Activated T-cell treated with anti-CD3 and anti-CD28 coated beads, Interleukin-2, amount 50 U/mL, for 24 hours (primary cell): ENCODE data around the gene TDRD9.
"Not testable (repeated sequence)": the region's sequence is repeated elsewhere in the genome, so short reads cannot be mapped to it uniquely, and the experiment has no call there.

Experiments used
- DNase-seq: peaks from one replicate; pipeline ENCODE4 v3.0.0-alpha.2; 2020
- H3K27ac Mint-ChIP-seq: 2 replicates; pipeline ENCODE4 v1.8.0; 2020; ENCODE audit warnings: mild to moderate bottlenecking, mixed read lengths
- H3K27me3 Mint-ChIP-seq: 2 replicates; pipeline ENCODE4 v1.8.0; 2020; ENCODE audit warnings: mixed read lengths
- H3K36me3 Mint-ChIP-seq: 2 replicates; pipeline ENCODE4 v1.8.0; 2020; ENCODE audit warnings: low read depth, mixed read lengths
- H3K4me1 Mint-ChIP-seq: 2 replicates; pipeline ENCODE4 v1.8.0; 2020; ENCODE audit warnings: low read depth, mixed read lengths
- H3K4me3 Mint-ChIP-seq: 2 replicates; pipeline ENCODE4 v1.8.0; 2020; ENCODE audit warnings: mild to moderate bottlenecking, moderate library complexity, mixed read lengths
- H3K9me3 Mint-ChIP-seq: 2 replicates; pipeline ENCODE4 v1.8.0; 2020; ENCODE audit warnings: mixed read lengths

TDRD9 gene

DNA sequence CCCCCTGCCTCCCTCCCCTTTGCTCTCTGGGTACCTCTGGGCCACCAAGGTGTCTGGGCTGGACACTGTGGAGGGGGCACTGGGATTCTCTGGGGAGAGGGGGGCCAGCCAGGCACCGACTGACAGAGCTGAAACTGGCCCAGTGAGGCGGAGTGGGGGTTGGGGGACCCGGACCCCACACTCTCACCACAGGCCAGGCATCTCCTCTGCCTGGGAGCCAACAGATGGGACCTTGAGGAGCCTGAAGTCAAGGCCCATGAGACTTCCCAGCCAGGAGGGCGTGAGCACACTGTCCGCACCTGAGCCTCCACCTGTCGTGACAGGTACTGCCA lies 41.1 kb upstream of the TDRD9 start:
- H3K27ac Mint-ChIP-seq, result no peak overlapping the region
- no peak for DNase-seq
- H3K27me3 Mint-ChIP-seq, result no peaks in the 10 kb centered on the region
- H3K4me3 Mint-ChIP-seq, result no peak overlapping the region
- no peaks in the 10 kb centered on the region for H3K4me1 Mint-ChIP-seq
- H3K9me3 Mint-ChIP-seq, result no peaks in the 10 kb centered on the region
- no peaks in the 10 kb centered on the region for H3K36me3 Mint-ChIP-seq

DNA sequence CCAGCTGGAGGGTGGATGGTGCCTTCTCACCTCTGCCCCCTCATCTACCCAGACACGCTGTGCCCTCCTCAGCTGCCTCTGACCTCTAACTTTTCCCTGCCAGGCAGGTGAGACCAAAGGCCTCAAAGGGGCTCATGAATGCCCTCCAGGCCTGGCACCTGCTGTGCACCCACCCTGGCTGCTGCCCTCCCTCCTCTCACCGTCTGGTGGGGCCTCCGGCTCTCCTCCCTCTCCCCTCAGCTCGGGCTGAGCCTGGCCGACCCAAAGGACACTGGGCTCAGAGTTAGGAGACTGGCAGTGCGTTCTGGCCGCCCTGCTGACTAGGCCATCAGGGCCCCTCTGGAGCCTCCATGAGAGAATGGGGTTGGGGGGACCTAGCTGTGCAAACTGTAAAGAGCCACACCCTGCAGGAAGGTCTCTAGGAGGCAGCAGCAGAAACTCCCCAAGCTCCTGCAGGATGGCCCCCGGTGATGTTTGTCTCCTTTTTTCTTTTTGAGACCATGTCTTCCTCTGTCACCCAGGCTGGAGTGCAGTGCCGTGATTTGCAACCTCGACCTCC lies 40.6 kb upstream of the TDRD9 start:
- DNase-seq, result no peak
- H3K27me3 Mint-ChIP-seq, result no peaks in the 10 kb centered on the region
- H3K36me3 Mint-ChIP-seq, result no peaks in the 10 kb centered on the region
- H3K4me3 Mint-ChIP-seq, result no peak overlapping the region
- H3K9me3 Mint-ChIP-seq, result no peaks in the 10 kb centered on the region
- H3K27ac Mint-ChIP-seq, result no peak overlapping the region
- H3K4me1 Mint-ChIP-seq, result no peaks in the 10 kb centered on the region

GRCh38 chr14:103889002-103889312 lies 39.3 kb upstream of the TDRD9 start:
- H3K27me3 Mint-ChIP-seq, H3K27ac Mint-ChIP-seq, H3K4me1 Mint-ChIP-seq, H3K4me3 Mint-ChIP-seq, H3K36me3 Mint-ChIP-seq, DNase-seq, H3K9me3 Mint-ChIP-seq: not testable (repeated sequence)

DNA sequence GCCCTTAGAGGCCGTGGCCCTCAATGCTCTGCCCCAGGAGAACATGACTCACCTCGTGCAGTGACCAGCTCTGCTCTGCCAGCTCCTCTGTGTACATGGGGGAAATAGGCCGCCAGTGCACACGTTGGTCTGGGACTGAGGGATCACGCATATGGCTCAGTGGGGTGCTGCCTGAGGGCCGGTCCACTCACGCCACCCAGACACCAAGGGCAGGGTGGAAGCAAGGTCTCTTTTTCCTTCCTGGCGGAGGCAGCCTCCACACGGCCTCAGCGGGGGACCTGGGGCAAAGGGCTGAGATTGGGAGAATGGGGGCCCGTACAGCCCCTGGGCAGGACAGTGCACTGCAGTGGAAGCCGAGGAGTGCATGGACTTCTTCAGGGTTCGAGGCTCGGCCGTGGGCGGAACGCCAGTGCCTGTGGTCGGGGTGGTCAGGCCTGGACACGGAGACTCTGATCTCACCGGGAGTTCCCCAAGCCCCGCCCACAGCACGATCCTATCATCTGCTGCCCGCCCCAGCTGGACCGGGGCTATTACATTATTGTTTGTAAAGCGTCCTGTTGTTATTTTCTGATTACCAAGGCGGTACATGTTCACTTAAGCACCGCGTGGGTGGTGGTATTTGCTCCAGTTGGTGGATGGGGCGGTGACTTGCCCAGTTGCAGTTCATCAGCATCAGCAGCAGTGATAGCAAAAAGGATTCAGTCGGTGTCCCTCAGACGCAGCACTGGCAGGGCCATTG lies 38.8 kb upstream of the TDRD9 start:
- H3K36me3 Mint-ChIP-seq, result no peaks in the 10 kb centered on the region
- H3K9me3 Mint-ChIP-seq, result no peaks in the 10 kb centered on the region
- no peaks in the 10 kb centered on the region for H3K4me1 Mint-ChIP-seq
- no peaks in the 10 kb centered on the region for H3K27me3 Mint-ChIP-seq
- H3K4me3 Mint-ChIP-seq, result no peak overlapping the region
- no peak for DNase-seq
- H3K27ac Mint-ChIP-seq, result no peak overlapping the region

DNA sequence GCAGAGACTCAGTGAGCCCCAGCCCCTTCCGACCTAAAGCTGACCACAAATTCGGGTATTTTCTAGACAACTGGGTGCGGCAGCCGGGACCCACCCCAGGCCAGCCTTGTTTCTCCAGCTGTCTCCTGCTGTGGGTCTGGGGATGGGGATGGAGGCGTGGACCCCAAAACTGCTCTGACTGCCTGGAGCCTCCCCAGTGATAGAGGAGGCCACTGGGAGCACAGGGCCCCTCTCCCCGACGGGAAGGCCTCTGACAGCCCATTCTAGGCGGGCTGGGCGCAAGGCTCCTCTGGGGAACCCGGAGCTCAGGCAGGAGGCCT lies 38.2 kb upstream of the TDRD9 start:
- DNase-seq, result no peak
- Mint-ChIP-seq H3K27me3 (no peaks in the 10 kb centered on the region), H3K4me3 (no peak overlapping the region), H3K36me3 (no peaks in the 10 kb centered on the region), H3K4me1 (no peaks in the 10 kb centered on the region), H3K9me3 (no peaks in the 10 kb centered on the region), H3K27ac (no peak overlapping the region)

DNA sequence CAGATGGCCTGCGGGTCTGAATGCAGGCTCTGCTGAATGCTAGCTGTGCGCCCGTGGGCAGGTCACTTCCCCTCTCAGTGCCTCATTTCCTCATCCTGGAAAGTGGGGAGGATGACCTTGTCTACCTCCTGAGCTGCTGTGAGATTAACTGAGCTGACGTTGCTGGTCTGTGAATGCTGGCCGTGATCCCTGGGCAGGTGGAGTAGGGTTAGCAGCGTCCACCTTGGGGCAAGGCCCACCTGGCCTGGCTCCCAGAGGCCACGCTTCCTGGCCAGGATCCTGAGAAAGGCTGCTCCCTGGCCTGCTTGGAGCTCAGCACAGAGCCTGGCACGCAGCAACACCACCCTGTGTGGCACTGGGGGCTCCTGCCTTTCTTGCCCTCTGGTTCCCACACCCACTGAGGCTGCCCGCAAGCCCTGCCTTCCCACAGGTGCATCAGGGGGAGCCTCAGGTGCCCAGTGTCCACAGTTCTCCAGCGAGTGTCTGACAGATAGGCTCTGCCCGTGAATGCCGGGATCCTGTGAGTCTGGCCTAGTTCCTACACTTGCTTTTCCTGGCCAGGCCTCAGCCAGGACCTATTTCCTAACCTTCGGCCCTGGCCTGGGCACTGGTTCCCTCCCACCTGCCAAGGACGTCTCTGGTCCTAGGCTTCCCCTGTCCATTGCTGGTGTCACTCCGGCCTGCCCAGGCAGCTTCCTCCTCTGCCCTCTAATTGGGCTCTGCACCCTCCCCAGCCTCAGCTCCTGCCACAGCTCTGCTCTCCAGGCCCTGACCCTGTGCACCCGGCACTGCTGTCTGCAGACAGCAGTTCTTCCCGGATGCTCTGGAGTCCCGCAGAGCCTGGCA lies 37.2 kb upstream of the TDRD9 start:
- Mint-ChIP-seq H3K4me1 (no peaks in the 10 kb centered on the region), H3K4me3 (no peak overlapping the region), H3K27me3 (no peaks in the 10 kb centered on the region), H3K36me3 (no peaks in the 10 kb centered on the region), H3K27ac (no peak overlapping the region), H3K9me3 (no peaks in the 10 kb centered on the region)
- no peak for DNase-seq

- DNase-seq, result no peak
- Mint-ChIP-seq H3K27ac (no peak overlapping the region), H3K36me3 (no peaks in the 10 kb centered on the region), H3K27me3 (no peaks in the 10 kb centered on the region), H3K9me3 (no peaks in the 10 kb centered on the region), H3K4me3 (no peak overlapping the region), H3K4me1 (no peaks in the 10 kb centered on the region)
Measured at GRCh38 chr14:103891667-103892215, 36.5 kb upstream of the TDRD9 start.

- H3K9me3 Mint-ChIP-seq, result no peaks in the 10 kb centered on the region
- H3K4me1 Mint-ChIP-seq, result no peaks in the 10 kb centered on the region
- no peaks in the 10 kb centered on the region for H3K36me3 Mint-ChIP-seq
- H3K4me3 Mint-ChIP-seq, result no peak overlapping the region
- H3K27ac Mint-ChIP-seq, result no peak overlapping the region
- DNase-seq, result no peak
- H3K27me3 Mint-ChIP-seq, result no peaks in the 10 kb centered on the region
Measured at GRCh38 chr14:103892247-103892646, 36.0 kb upstream of the TDRD9 start.

DNA sequence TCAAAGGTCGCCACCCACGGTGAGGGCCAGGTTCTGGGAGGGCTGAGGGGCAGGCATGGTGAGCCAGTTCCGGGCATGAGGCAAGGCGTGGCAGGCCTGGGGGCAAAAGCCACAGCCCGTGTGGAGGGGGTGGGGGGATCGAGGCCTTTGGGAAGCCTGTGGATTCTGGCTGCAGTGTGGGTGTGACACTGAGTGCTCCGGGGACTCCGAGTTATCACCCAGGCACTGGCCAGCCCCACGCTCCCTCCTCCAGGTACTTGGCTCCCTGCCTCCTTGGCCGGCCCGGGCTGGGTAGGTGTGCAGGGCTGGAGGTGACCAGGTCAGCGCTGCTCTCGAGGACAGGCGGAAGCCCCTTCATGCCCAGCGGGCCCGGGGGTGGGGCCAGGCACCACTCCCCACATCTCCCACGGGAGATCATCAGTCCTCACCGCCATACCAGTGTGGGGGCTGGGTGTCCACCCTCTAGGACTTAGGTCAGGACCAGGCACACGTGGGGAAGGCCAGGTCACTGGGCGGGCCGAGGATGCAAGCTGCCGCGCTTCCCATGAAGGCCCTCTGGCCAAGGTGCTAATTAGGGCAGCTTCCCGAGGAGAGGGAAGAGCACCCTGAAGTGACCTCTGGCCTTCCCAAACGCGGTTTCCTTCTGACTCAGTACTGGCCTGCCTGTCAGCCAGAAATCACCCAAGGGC lies 34.1 kb upstream of the TDRD9 start:
- Mint-ChIP-seq H3K4me3 (no peak overlapping the region), H3K27me3 (no peaks in the 10 kb centered on the region), H3K27ac (no peak overlapping the region), H3K36me3 (no peaks in the 10 kb centered on the region), H3K4me1 (no peaks in the 10 kb centered on the region), H3K9me3 (no peaks in the 10 kb centered on the region)
- no peak for DNase-seq

DNA sequence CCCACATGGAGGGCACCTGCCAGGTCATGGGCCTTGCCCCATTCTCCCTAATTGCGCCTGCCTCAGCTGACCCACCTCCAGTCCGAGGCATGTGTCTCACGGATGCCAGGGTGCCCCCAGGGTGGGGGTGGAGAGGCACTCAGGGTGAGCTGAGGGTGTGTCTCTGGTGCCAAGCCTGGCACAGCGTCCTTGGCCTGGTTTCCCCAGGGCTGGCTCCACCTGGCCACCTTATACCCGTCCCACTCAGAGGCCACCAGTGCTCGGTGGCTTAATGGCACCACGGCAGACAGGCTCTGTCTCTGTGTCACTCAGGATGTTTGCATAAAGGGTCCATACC lies 33.6 kb upstream of the TDRD9 start:
- Mint-ChIP-seq H3K9me3 (no peaks in the 10 kb centered on the region), H3K4me1 (no peaks in the 10 kb centered on the region), H3K27ac (no peak overlapping the region), H3K4me3 (no peak overlapping the region), H3K27me3 (no peaks in the 10 kb centered on the region), H3K36me3 (no peaks in the 10 kb centered on the region)
- DNase-seq, result no peak

- Mint-ChIP-seq H3K4me3 (no peak overlapping the region), H3K9me3 (no peaks in the 10 kb centered on the region), H3K4me1 (peaks cover 3% of the 10 kb centered on the region), H3K36me3 (no peaks in the 10 kb centered on the region), H3K27ac (no peak overlapping the region), H3K27me3 (no peaks in the 10 kb centered on the region)
- no peak for DNase-seq
Measured at GRCh38 chr14:103896578-103896977, 31.7 kb upstream of the TDRD9 start.

DNA sequence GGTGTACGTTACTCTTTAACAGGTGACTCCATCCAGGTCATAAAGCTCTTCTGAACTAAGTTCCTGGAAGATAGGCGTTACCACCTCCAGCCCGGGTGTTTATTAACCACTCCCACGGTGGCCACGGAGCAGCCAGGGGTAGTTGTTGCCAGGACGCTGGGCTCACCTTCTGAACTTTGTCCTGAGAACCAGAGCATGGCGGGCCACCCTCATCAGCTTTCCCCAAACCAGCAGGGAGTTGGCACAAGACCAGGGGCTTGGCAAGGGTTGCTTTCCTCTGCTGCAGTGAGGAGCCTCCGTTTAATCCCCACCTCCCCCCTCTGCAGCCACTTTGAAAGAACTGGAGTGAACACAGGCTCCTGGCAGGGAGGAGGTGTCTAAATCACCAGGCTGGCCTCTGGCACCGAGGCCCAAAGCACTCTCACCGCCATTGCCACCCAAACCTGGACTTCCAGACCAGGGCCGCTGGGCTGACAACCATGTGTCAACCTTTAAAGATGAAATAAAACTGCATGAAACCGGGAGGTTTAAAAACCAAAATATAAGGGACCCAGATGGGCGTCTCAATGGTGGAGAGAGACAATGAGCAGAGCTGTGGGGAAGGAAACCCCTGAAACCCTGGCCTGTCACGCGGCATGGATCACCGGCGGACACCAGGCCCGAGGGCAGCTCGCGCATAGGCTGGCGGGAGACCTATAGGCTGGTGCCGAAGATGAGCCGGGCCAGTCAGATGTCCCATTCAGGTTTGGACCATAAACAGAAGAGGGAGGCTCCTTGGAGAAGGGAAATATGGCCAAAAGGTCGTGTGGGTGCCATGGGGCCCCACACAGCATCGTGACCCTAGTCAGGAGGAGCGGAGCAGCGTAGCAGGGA lies 30.9 kb upstream of the TDRD9 start:
- Mint-ChIP-seq H3K36me3 (no peaks in the 10 kb centered on the region), H3K27me3 (no peaks in the 10 kb centered on the region), H3K27ac (no peak overlapping the region), H3K4me3 (no peak overlapping the region), H3K9me3 (no peaks in the 10 kb centered on the region), H3K4me1 (peaks cover 3% of the 10 kb centered on the region)
- DNase-seq, result no peak

- DNase-seq, result no peak
- Mint-ChIP-seq H3K9me3 (no peaks in the 10 kb centered on the region), H3K4me3 (no peak overlapping the region), H3K36me3 (no peaks in the 10 kb centered on the region), H3K4me1 (peaks cover 3% of the 10 kb centered on the region), H3K27ac (no peak overlapping the region), H3K27me3 (no peaks in the 10 kb centered on the region)
Measured at GRCh38 chr14:103898204-103898603, 30.1 kb upstream of the TDRD9 start.

- no peak for DNase-seq
- Mint-ChIP-seq H3K4me1 (peaks cover 3% of the 10 kb centered on the region), H3K36me3 (no peaks in the 10 kb centered on the region), H3K27me3 (no peaks in the 10 kb centered on the region), H3K27ac (no peak overlapping the region), H3K4me3 (no peak overlapping the region), H3K9me3 (no peaks in the 10 kb centered on the region)
Measured at GRCh38 chr14:103898711-103899110, 29.5 kb upstream of the TDRD9 start.
